GM21723 (cell line): ENCODE measurements around the gene TMOD4.
"Not testable (repeated sequence)": the region's sequence is repeated elsewhere in the genome, so short reads cannot be mapped to it uniquely, and the experiment has no call there.

Source experiments
- ATAC-seq: cut with Tn5 transposase; IDR thresholded peaks from one replicate; pipeline ENCODE4 v1.9.1; 2021; ENCODE audit warnings: mild to moderate bottlenecking, moderate library complexity; ENCODE audit not compliant: unreplicated experiment

The TMOD4 gene

GRCh38 chr1:151175863-151176262 is at the start of gene TMOD4:
TMOD4 (minus strand) TSS chr1:151175981; CDS start chr1:151174875, 1,106 bp downstream.
- no peak for ATAC-seq

- no peak for ATAC-seq
These were observed 46.3 kb upstream of the TMOD4 start for GRCh38 chr1:151222130-151222529.

GRCh38 chr1:151221616-151222015 is 45.8 kb upstream of the TMOD4 start:
- no peak for ATAC-seq

- no peak for ATAC-seq
These were observed 37.8 kb upstream of the TMOD4 start for GRCh38 chr1:151213560-151213959.

GRCh38 chr1:151211972-151212705 is 36.4 kb upstream of the TMOD4 start:
- no peak for ATAC-seq

- ATAC-seq, result no peak
These were observed 35.0 kb upstream of the TMOD4 start for GRCh38 chr1:151210830-151211229.

- not testable (repeated sequence) for ATAC-seq
These were observed 29.7 kb upstream of the TMOD4 start for GRCh38 chr1:151205381-151205965.

GRCh38 chr1:151199873-151200581 is 24.2 kb upstream of the TMOD4 start:
- ATAC-seq, result no peak

- peak; percentile 76 for ATAC-seq
These were observed 22.7 kb upstream of the TMOD4 start, which contains the start of gene PIP5K1A for GRCh38 chr1:151198254-151199127. PIP5K1A (plus strand) TSS chr1:151198552; CDS start chr1:151198997, 445 bp downstream.

- ATAC-seq, result no peak
These were observed 22.1 kb upstream of the TMOD4 start for GRCh38 chr1:151197863-151198253.

GRCh38 chr1:151196292-151196800 is 20.6 kb upstream of the TMOD4 start:
- ATAC-seq, result no peak

- not testable (repeated sequence) for ATAC-seq
These were observed 19.3 kb upstream of the TMOD4 start for GRCh38 chr1:151194894-151195594.

GRCh38 chr1:151193856-151194255 is 18.1 kb upstream of the TMOD4 start:
- ATAC-seq, result no peak

- no peak for ATAC-seq
These were observed 17.5 kb upstream of the TMOD4 start for GRCh38 chr1:151193304-151193703.

GRCh38 chr1:151192047-151192446 is 16.3 kb upstream of the TMOD4 start:
- no peak for ATAC-seq

GRCh38 chr1:151189637-151190445 is 14.1 kb upstream of the TMOD4 start, which contains the start of gene VPS72:
VPS72 (minus strand) TSS chr1:151190197; CDS start chr1:151190121, 76 bp downstream.
- ATAC-seq, result peak; percentile 77

- not testable (repeated sequence) for ATAC-seq
These were observed 12.9 kb upstream of the TMOD4 start for GRCh38 chr1:151188667-151189066.

- ATAC-seq, result no peak
These were observed 11.4 kb upstream of the TMOD4 start for GRCh38 chr1:151187205-151187604.

GRCh38 chr1:151184211-151184610 is 8.4 kb upstream of the TMOD4 start:
- ATAC-seq, result no peak
